RWPE2 (cell line): ENCODE data around the gene PIERCE2.
A peak's percentile ranks its signal among the peaks of the same experiment; 100 is the strongest.

Experiments
- ATAC-seq: fragments of 200-7000 bp; cut with Tn5 transposase; 3 replicates; pipeline ENCODE4 v1.9.1; 2021; ENCODE audit warnings: low read depth
- DNase-seq: peaks from one replicate; pipeline ENCODE4 v3.0.0-alpha.2; 2020; ENCODE audit warnings: low spot score
- H3K27ac ChIP-seq: fragments of 450-650 bp; 2 replicates; pipeline ENCODE4 v1.5.1; 2017; ENCODE audit warnings: mild to moderate bottlenecking; ENCODE audit not compliant: poor library complexity, severe bottlenecking
- H3K27me3 ChIP-seq: fragments of 250-450 bp; sonication (Bioruptor Pico); 2 replicates; pipeline ENCODE4 v1.5.1; 2021; ENCODE audit warnings: mild to moderate bottlenecking, moderate library complexity; ENCODE audit not compliant: insufficient read depth, poor library complexity, severe bottlenecking
- H3K36me3 ChIP-seq: fragments of 250-450 bp; sonication (Bioruptor Pico); 2 replicates; pipeline ENCODE4 v1.5.1; 2020; ENCODE audit warnings: low read depth, mild to moderate bottlenecking, moderate library complexity
- H3K4me1 ChIP-seq: fragments of 250-450 bp; sonication (Bioruptor Pico); 2 replicates; pipeline ENCODE4 v1.5.1; 2021; ENCODE audit warnings: mild to moderate bottlenecking, moderate library complexity; ENCODE audit not compliant: insufficient read depth, poor library complexity, severe bottlenecking
- H3K4me3 ChIP-seq: fragments of 250-450 bp; sonication (Bioruptor Pico); 2 replicates; pipeline ENCODE4 v1.5.1; 2021; ENCODE audit warnings: mild to moderate bottlenecking, moderate library complexity; ENCODE audit not compliant: severe bottlenecking
- H3K9me3 ChIP-seq: fragments of 250-450 bp; sonication (Bioruptor Pico); 2 replicates; pipeline ENCODE4 v1.5.1; 2021; ENCODE audit warnings: mild to moderate bottlenecking, moderate library complexity; ENCODE audit not compliant: severe bottlenecking
- TF ChIP-seq, protein P1 (sequence below): fragments of 450-650 bp; IDR thresholded peaks from one replicate; pipeline ENCODE4 v1.5.1; 2017; ENCODE audit warnings: mild to moderate bottlenecking, moderate library complexity; ENCODE audit not compliant: poor library complexity, severe bottlenecking

The PIERCE2 gene, protein sequence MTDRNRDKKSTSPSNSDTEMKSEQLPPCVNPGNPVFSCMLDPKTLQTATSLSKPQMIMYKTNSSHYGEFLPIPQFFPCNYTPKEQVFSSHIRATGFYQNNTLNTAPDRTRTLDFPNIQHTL

DNA sequence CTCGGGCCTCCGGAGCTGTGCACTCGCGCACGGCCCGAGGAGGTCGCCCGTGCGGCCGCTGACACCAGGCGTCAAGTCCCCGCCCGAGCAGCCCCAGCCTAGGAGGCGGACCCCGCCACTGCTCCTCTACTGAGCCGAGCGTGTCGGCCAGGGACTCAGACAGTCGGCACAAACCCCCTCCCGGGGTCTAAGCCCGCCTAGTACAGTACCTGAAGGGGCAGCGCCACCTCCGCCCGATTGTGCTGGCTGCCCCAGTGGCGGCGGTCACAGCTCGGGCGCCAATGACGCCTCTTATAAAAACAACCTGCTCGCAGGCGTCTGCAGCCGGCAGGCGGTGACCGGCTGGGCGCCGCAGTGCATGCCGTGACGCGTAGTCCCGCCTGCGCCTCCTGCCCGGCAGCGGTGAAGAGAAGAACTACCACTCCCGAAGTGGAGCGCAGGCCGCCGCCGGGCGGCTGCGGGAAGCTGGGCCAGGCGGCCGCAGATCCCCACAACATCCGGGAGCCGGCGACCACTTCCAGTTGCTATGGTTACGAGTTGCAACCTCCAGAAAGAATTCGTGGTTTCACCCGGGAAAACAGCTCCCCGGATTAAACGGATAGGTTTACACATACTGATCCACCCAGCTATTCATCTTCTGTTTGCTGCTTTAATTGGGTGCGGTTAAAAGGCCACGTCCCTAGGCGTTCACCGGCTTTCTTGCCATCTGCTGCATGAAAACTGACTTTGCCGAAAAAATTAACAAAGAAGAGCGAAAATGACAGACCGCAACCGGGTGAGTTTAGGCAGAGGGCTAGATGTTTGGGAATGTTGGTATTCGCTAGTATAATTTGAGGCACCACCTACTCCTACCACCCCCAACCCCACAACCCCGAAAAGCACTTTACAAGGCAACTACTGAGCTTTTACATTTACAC is at the start of gene PIERCE2, which contains the start of gene CCPG1:
Gene PIERCE2, plus strand, starts transcription at position 484 of the 917 bp plus-strand sequence. Its CDS starts 274 bp downstream, at position 758.
Gene CCPG1, minus strand, starts transcription at position 348 of the 917 bp plus-strand sequence. CDS start 18,935 bp downstream, outside the sequence.
- Histone ChIP-seq H3K27ac (peak within 1 kb of the TSS; percentile 35), H3K36me3 (no peaks in the 10 kb centered on the region), H3K4me3 (peak within 1 kb of the TSS; percentile 69), H3K9me3 (no peaks in the 10 kb centered on the region), H3K4me1 (peaks cover 4% of the 10 kb centered on the region), H3K27me3 (no peaks in the 10 kb centered on the region)
- TF ChIP-seq, protein P1, sequence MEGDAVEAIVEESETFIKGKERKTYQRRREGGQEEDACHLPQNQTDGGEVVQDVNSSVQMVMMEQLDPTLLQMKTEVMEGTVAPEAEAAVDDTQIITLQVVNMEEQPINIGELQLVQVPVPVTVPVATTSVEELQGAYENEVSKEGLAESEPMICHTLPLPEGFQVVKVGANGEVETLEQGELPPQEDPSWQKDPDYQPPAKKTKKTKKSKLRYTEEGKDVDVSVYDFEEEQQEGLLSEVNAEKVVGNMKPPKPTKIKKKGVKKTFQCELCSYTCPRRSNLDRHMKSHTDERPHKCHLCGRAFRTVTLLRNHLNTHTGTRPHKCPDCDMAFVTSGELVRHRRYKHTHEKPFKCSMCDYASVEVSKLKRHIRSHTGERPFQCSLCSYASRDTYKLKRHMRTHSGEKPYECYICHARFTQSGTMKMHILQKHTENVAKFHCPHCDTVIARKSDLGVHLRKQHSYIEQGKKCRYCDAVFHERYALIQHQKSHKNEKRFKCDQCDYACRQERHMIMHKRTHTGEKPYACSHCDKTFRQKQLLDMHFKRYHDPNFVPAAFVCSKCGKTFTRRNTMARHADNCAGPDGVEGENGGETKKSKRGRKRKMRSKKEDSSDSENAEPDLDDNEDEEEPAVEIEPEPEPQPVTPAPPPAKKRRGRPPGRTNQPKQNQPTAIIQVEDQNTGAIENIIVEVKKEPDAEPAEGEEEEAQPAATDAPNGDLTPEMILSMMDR = peak; percentile 84
- ATAC-seq (peak; percentile 94), DNase-seq (peak; percentile 96)

DNA sequence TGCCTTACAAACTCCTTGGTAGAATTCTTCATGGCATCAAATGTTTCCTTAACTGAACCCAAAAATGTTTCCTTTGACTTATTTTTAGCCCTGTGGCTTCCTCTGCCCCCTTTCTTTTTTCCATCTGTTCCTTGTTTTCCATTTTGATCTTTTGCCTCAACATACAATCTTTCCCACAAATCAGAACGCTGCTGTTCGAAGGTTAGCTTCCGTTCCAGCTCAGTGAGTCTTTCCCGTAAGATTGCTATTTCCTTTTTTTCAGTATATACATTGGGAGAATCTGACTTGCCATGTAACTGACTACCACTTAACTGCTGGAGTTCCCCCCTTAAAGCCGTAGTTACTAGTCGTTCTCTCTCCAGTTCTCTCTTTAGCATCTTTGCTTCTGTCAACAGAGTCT is 48.0 kb upstream of the PIERCE2 start:
- no peak overlapping the region for H3K4me3 ChIP-seq
- peaks cover 5% of the 10 kb centered on the region; the same call in 1 of the 2 replicates for H3K36me3 ChIP-seq
- no peaks in the 10 kb centered on the region for H3K9me3 ChIP-seq
- DNase-seq = no peak
- H3K4me1 ChIP-seq = no peaks in the 10 kb centered on the region
- no peak for ATAC-seq
- no peak overlapping the region for H3K27ac ChIP-seq
- H3K27me3 ChIP-seq = no peaks in the 10 kb centered on the region
- TF ChIP-seq, protein P1 = no peak

DNA sequence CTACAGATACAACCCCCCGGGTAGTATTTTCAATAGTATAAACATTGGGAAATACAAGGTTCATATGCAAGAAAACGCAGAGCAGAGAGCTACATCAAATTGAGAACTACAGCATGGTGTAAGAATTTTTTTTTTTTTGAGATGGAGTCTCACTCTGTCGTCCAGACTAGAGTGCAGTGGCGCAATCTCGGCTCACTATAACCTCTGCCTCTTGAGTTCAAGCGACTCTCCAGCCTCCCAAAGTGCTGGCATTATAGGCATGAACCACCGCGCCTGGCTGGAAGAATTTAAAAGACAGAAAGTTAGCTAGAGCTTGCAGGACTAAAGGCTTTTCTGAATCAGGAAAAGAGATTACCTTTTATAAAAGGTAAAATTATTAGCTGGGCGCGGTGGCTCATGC is 47.2 kb upstream of the PIERCE2 start:
- no peaks in the 10 kb centered on the region for H3K4me1 ChIP-seq
- H3K9me3 ChIP-seq = no peaks in the 10 kb centered on the region
- TF ChIP-seq, protein P1 = no peak
- no peaks in the 10 kb centered on the region for H3K27me3 ChIP-seq
- no peak for ATAC-seq
- H3K27ac ChIP-seq = no peak overlapping the region
- H3K4me3 ChIP-seq = no peak overlapping the region
- no peaks in the 10 kb centered on the region for H3K36me3 ChIP-seq
- DNase-seq = no peak

DNA sequence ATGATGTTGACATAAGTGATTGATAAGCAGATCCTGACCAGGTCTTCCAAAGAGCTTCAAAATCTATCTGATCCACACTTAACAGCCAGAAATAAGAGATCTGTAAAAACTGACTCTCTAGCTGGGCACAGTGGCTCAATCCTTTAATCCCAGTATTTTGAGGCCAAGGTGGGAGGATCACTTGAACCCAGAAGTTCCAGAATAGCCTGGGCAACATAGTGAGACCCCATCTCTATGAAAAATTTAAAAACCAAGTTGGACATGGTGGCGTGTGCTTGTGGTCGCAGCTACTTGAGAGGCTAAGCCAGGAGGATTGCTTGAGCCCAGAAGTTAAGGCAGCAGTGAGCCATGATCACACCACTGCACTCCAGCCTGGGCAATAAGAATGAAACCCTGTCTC is 45.7 kb upstream of the PIERCE2 start:
- Histone ChIP-seq H3K9me3 (no peaks in the 10 kb centered on the region), H3K4me1 (no peaks in the 10 kb centered on the region), H3K27ac (no peak overlapping the region), H3K36me3 (no peaks in the 10 kb centered on the region), H3K27me3 (no peaks in the 10 kb centered on the region), H3K4me3 (no peak overlapping the region)
- DNase-seq (no peak), ATAC-seq (no peak)
- TF ChIP-seq, protein P1 = no peak
